AG09309 (cell line): Measurements from ENCODE around the gene PARP8.
"Not testable (repeated sequence)": the region's sequence is repeated elsewhere in the genome, so short reads cannot be mapped to it uniquely, and the experiment has no call there.

Experiments
- DNase-seq: peaks from one replicate; pipeline ENCODE4 v3.0.0-alpha.2; 2010; ENCODE audit warnings: low read depth
- H3K4me3 ChIP-seq: 2 replicates; pipeline ENCODE4 v1.5.1; 2011; ENCODE audit warnings: mild to moderate bottlenecking, low read depth, low read length, moderate library complexity; ENCODE audit not compliant: control insufficient read depth
- CTCF ChIP-seq: IDR thresholded peaks from 2 replicates; pipeline ENCODE4 v1.5.1; 2011; ENCODE audit warnings: mild to moderate bottlenecking, low read depth, low read length, inconsistent platforms; ENCODE audit not compliant: insufficient read depth, control insufficient read depth; ENCODE audit errors: missing control alignments

PARP8 gene

DNA sequence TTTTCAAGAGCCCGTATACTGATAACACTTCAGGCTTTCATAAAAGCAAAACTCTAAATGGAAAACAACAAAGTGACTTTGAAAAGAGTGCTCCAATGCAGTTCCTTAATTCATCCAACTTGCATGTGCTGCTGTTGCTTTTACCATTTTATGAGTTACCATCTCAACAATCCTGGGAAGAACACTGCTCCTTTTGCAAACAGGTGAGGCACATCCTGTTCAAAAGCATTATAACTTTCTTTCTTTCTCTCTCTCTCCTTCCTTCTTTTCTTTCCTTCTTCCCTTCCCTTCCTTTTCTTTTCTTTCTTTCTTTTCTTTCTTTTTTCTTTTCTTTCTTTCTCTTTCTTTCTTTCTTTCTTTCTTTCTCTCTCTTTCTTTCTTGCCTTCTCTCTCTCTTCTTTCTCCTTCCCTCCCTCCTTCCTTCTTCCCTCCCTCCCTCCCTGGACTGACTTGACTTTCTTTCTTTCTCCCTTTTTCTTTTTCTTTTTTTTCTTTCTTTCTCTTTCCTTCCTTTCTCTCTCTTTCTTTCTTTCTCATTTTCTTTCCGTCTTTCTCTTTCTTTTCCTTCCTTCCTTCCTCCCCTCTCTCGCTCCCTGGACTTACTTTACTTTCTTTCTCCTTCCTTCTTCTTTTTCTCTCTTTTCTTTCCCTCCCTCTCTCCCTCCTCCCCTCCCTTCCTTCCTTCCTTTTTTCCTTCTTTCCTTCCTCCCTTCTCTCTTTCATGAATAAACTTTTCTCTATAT lies 11.2 kb upstream of the PARP8 start:
- no peak for TF ChIP-seq CTCF
- H3K4me3 ChIP-seq: no peak overlapping the region
- no peak for DNase-seq

GRCh38 chr5:50655810-50656205 lies 10.6 kb upstream of the PARP8 start:
- TF ChIP-seq CTCF: no peak
- DNase-seq: no peak
- no peak overlapping the region for H3K4me3 ChIP-seq

GRCh38 chr5:50657044-50657443 lies 9.4 kb upstream of the PARP8 start:
- no peak for TF ChIP-seq CTCF
- H3K4me3 ChIP-seq: no peak overlapping the region
- no peak for DNase-seq

DNA sequence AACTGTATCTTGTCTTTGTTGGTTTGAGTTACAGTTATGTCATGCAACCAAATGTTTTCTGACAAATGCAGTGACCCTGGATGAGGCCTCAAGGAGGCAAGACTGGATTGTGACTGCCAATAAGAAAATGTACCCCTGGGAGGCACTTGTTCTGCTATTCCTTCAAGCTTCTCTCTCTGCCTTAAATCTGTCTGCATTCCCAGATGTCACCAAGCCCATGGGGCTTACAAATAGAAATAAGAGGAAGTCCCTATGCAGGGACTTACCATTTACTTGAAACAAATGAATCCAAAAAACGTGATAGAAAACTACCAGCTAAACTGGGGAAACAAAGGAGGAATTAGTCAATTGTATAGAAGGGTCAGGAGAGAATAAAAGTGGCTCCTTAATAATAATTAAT lies 8.2 kb upstream of the PARP8 start:
- no peak overlapping the region for H3K4me3 ChIP-seq
- no peak for DNase-seq
- TF ChIP-seq CTCF: no peak

GRCh38 chr5:50663636-50664035 lies 2.8 kb upstream of the PARP8 start:
- no peak for TF ChIP-seq CTCF
- no peak for DNase-seq
- H3K4me3 ChIP-seq: no peak overlapping the region

DNA sequence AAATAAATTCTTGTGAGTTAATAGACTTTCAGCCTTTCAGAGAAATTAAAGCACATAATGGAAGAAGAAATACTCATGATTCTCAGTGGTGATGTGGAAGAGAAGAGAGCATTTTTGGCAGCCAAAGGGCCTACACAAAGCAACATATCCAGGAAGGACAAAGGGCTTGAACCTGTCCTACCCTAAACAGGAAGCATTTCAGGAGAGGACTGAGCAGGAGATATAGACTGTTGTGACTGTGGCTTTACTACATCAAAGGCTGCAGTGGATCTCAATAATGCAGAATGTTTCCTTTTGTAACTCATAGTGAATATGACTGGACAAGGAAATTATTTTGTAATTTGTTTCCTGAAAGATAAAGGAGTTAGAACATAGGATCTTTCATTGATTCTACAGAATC lies 1.3 kb upstream of the PARP8 start:
- no peak for TF ChIP-seq CTCF
- no peak overlapping the region for H3K4me3 ChIP-seq
- DNase-seq: no peak

DNA sequence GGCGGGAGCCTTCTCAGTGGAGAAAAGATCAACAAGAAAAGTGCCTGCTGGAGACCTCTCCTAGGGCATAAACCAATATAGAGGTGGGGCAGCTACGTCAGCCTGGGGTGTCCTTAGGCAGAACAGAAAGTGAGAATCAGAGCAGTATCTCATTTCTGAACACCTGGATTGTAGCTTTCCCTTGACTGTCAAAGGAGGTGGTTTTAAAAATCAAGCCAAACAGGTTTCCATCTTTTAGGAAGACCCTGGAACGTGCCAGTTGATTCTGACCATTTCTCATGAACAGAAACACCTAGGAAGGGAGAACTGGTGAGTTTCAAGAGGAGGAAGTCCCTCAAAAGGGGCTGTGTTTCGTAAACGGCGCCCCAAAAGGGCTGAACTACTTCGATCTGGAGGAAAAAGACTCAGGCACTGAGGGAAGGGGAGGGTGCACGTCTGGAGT lies 655 bp upstream of the PARP8 start:
- not testable (repeated sequence) for DNase-seq
- peak overlapping the region; percentile 99 for H3K4me3 ChIP-seq
